SK-N-SH (cell line): ENCODE results near the gene NOS1. TPM values are rescaled to one million over a fixed set of nuclear protein-coding genes. Genes with fewer than 3 reads are reported as not detected.

Source experiments
- CTCF ChIA-PET: fragments of 300-600, 350-600 bp; formaldehyde crosslinking; extraction: SDS; loops from one replicate; lab custom pipeline; 2021; lab: Yijun Ruan, JAX
- POLR2A ChIA-PET: fragments of 350-600 bp; sonication (Branson Sonifier 250); formaldehyde crosslinking; extraction: SDS; loops from one replicate; lab custom pipeline; 2020; ENCODE audit warnings: antibody characterized with exemption, inconsistent platforms; lab: Yijun Ruan, JAX
- DNase-seq: peaks from one replicate; pipeline ENCODE4 v3.0.0; 2012
- H2AFZ ChIP-seq: fragments of 200-600 bp; sonication (generic); 2 replicates; pipeline ENCODE4 v1.8.1; 2016; ENCODE audit warnings: antibody characterized with exemption, mild to moderate bottlenecking, low read depth
- H3F3A ChIP-seq: fragments of 200-600 bp; sonication (generic); replicated peaks from 2 replicates; pipeline ENCODE3; 2016; ENCODE audit warnings: antibody characterized with exemption, mild to moderate bottlenecking; ENCODE audit not compliant: insufficient read depth
- H3K27ac ChIP-seq, 2 experiments: fragments of 200-500 bp in 1 of 2; fragments of 200-600 bp in 1 of 2; sonication (Bioruptor generic) in 1 of 2; sonication (generic), shearing (Covaris generic) in 1 of 2; 2 replicates each; pipeline versions ENCODE4 v1.5.1 to v1.6.1; 2014 to 2016; ENCODE audit warnings: low read depth in 2 of 2, inconsistent platforms in 1 of 2, low read length in 1 of 2, mild to moderate bottlenecking in 1 of 2, mixed read lengths in 1 of 2
- H3K27me3 ChIP-seq: fragments of 200-600 bp; sonication (generic), shearing (Covaris generic); 2 replicates; pipeline ENCODE4 v1.6.1; 2016; ENCODE audit warnings: mixed run types; ENCODE audit not compliant: insufficient read depth
- H3K36me3 ChIP-seq, 2 experiments: fragments of 200-500 bp in 1 of 2; fragments of 200-600 bp in 1 of 2; sonication (Bioruptor generic) in 1 of 2; sonication (generic) in 1 of 2; replicated peaks in 1 of 2; 2 replicates each; pipeline versions ENCODE3 to v1.5.1; 2014 to 2016; ENCODE audit warnings: low read length in 1 of 2, mild to moderate bottlenecking in 1 of 2; ENCODE audit not compliant: insufficient read depth in 2 of 2, control insufficient read depth in 1 of 2
- H3K4me1 ChIP-seq, 2 experiments: fragments of 200-500 bp in 1 of 2; fragments of 200-600 bp in 1 of 2; sonication (Bioruptor generic) in 1 of 2; sonication (generic), shearing (Covaris generic) in 1 of 2; 2 replicates each; pipeline versions ENCODE4 v1.5.1 to v1.6.1; 2014 to 2016; ENCODE audit warnings: low read depth in 1 of 2, low read length in 1 of 2, mixed run types in 1 of 2; ENCODE audit not compliant: insufficient read depth in 2 of 2, control insufficient read depth in 1 of 2
- H3K4me2 ChIP-seq: fragments of 200-600 bp; sonication (generic), shearing (Covaris generic); 2 replicates; pipeline ENCODE4 v1.6.1; 2017; ENCODE audit warnings: mixed run types
- H3K4me3 ChIP-seq, 2 experiments: fragments of 200-500 bp in 1 of 2; fragments of 200-600 bp in 1 of 2; sonication (Bioruptor generic) in 1 of 2; sonication (generic), shearing (Covaris generic) in 1 of 2; 2 replicates each; pipeline versions ENCODE4 v1.5.1 to v1.8.1; 2014 to 2016; ENCODE audit warnings: low read depth in 2 of 2, inconsistent platforms in 1 of 2, low read length in 1 of 2, mild to moderate bottlenecking in 1 of 2, mixed read lengths in 1 of 2, moderate library complexity in 1 of 2
- H3K79me2 ChIP-seq: fragments of 200-600 bp; sonication (generic); 2 replicates; pipeline ENCODE4 v1.8.1; 2017; ENCODE audit warnings: mild to moderate bottlenecking; ENCODE audit not compliant: insufficient read depth
- H3K9ac ChIP-seq: fragments of 200-600 bp; sonication (generic); 2 replicates; pipeline ENCODE4 v1.6.1; 2017; ENCODE audit warnings: mixed run types
- H3K9me2 ChIP-seq: fragments of 200-600 bp; sonication (generic); 2 replicates; pipeline ENCODE4 v1.6.1; 2017; ENCODE audit warnings: mixed run types
- H3K9me3 ChIP-seq: fragments of 200-600 bp; sonication (generic); 2 replicates; pipeline ENCODE4 v1.6.1; 2017; ENCODE audit warnings: mixed run types, mild to moderate bottlenecking, moderate library complexity
- H4K20me1 ChIP-seq: fragments of 200-600 bp; sonication (generic); 2 replicates; pipeline ENCODE4 v1.6.1; 2017; ENCODE audit warnings: mild to moderate bottlenecking, mixed run types; ENCODE audit not compliant: insufficient read depth
- ELF1 ChIP-seq: IDR thresholded peaks from 2 replicates; pipeline ENCODE4 v1.4.0; 2012
- EP300 ChIP-seq, 2 experiments: IDR thresholded peaks; 2 replicates each; pipeline versions ENCODE4 v1.4.0 to v1.6.1; 2012; ENCODE audit warnings: borderline replicate concordance in 1 of 2, low read depth in 1 of 2, low read length in 1 of 2
- EZH2phosphoT487 ChIP-seq: fragments of 200-600 bp; sonication (generic); IDR thresholded peaks from 2 replicates; pipeline ENCODE4 v1.6.1; 2017; ENCODE audit warnings: low read depth, mixed run types, mild to moderate bottlenecking, antibody characterized with exemption, moderate library complexity, borderline replicate concordance
- FOSL2 ChIP-seq: IDR thresholded peaks from 2 replicates; pipeline ENCODE4 v1.4.0; 2012; ENCODE audit warnings: low read depth, mild to moderate bottlenecking, moderate library complexity, borderline replicate concordance
- FOXJ3 ChIP-seq: sonication (generic); formaldehyde crosslinking; IDR thresholded peaks from 2 replicates; pipeline ENCODE4 v1.5.1; 2020; ENCODE audit warnings: mild to moderate bottlenecking, missing genetic modification reagents
- FOXM1 ChIP-seq: IDR thresholded peaks from 2 replicates; pipeline ENCODE4 v1.4.0; 2012; ENCODE audit warnings: low read depth, mild to moderate bottlenecking
- IRF3 ChIP-seq: fragments of 150-350 bp; IDR thresholded peaks from 2 replicates; pipeline ENCODE4 v1.6.1; 2016; ENCODE audit warnings: mild to moderate bottlenecking, low read depth, low read length
- MEF2A ChIP-seq: IDR thresholded peaks from 2 replicates; pipeline ENCODE4 v1.4.0; 2012; ENCODE audit warnings: low read depth, borderline replicate concordance
- MXI1 ChIP-seq: IDR thresholded peaks from 2 replicates; pipeline ENCODE4 v1.6.1; 2012; ENCODE audit warnings: mild to moderate bottlenecking, low read depth, low read length, improper control_type of control experiment
- NRF1 ChIP-seq: IDR thresholded peaks from 2 replicates; pipeline ENCODE4 v1.6.1; 2012; ENCODE audit warnings: low read depth, mild to moderate bottlenecking, low read length
- POLR2AphosphoS5 ChIP-seq: IDR thresholded peaks from 2 replicates; pipeline ENCODE4 v1.6.1; 2012; ENCODE audit warnings: low read depth, low read length
- RFX5 ChIP-seq: IDR thresholded peaks from 2 replicates; pipeline ENCODE4 v1.6.1; 2012; ENCODE audit warnings: mild to moderate bottlenecking, improper control_type of control experiment, low read length
- RXRA ChIP-seq: IDR thresholded peaks from 2 replicates; pipeline ENCODE4 v1.4.0; 2012; ENCODE audit warnings: low read depth, mild to moderate bottlenecking, borderline replicate concordance
- SIN3A ChIP-seq: IDR thresholded peaks from 2 replicates; pipeline ENCODE4 v1.6.1; 2012; ENCODE audit warnings: low read depth, mild to moderate bottlenecking, low read length, moderate library complexity, borderline replicate concordance
- SMC3 ChIP-seq: IDR thresholded peaks from 2 replicates; pipeline ENCODE4 v1.6.1; 2012; ENCODE audit warnings: low read depth, low read length, improper control_type of control experiment
- TAF1 ChIP-seq: IDR thresholded peaks from 2 replicates; pipeline ENCODE4 v1.6.1; 2012; ENCODE audit warnings: low read depth, mild to moderate bottlenecking, low read length, moderate library complexity, borderline replicate concordance
- TEAD4 ChIP-seq: IDR thresholded peaks from 2 replicates; pipeline ENCODE4 v1.4.0; 2012; ENCODE audit warnings: mild to moderate bottlenecking, borderline replicate concordance; ENCODE audit not compliant: insufficient read depth
- YY1 ChIP-seq: IDR thresholded peaks from 2 replicates; pipeline ENCODE4 v1.4.0; 2012; ENCODE audit warnings: low read depth, mild to moderate bottlenecking
- WGBS: methylation state at CpG from one replicate; pipeline ENCODE4 v1.1.6; 2017; ENCODE audit warnings: low lambda C conversion rate; 5-methylcytosine and 5-hydroxymethylcytosine counted together
- polyA plus RNA-seq, 3 experiments: library from polyadenylated mRNA; depleted of rRNA; stranded (reverse); fragments of >200 nt; gene quantifications; 2 replicates each; pipeline ENCODE4 v1.2.3, GENCODE V29; 2012
- TF ChIP-seq, protein P1 (sequence below): fragments of 200-600 bp; sonication (generic); IDR thresholded peaks from 2 replicates; pipeline ENCODE4 v1.6.1; 2017; ENCODE audit warnings: antibody characterized with exemption, mild to moderate bottlenecking, moderate library complexity
- TF ChIP-seq, protein P2 (sequence below): IDR thresholded peaks from 2 replicates; pipeline ENCODE4 v1.4.0; 2012; ENCODE audit warnings: low read depth
- TF ChIP-seq, protein P3 (sequence below): IDR thresholded peaks from 2 replicates; pipeline ENCODE4 v1.4.0; 2012; ENCODE audit warnings: low read depth, borderline replicate concordance

The NOS1 gene
- polyA plus RNA-seq, 1 of the 3 experiments (the other 2 are of a cell fraction): 0.02 TPM

- no peaks in the 10 kb centered on the region for H4K20me1 ChIP-seq
- H3K9me2 ChIP-seq: no peaks in the 10 kb centered on the region
- DNase-seq: no peak
- H3K9ac ChIP-seq: no peak overlapping the region
- H3K79me2 ChIP-seq: no peaks in the 10 kb centered on the region
- no peak overlapping the region for H3K4me3 ChIP-seq
- TF ChIP-seq POLR2AphosphoS5 (no peak), MEF2A (no peak), ELF1 (no peak), EP300 (IDR thresholded peaks at IDR 0.05; ENCODE audit: borderline replicate concordance in 1 of 2, low read depth in 1 of 2, low read length in 1 of 2) (no peak), YY1 (no peak), TAF1 (no peak), MXI1 (no peak), EZH2phosphoT487 (no peak), TEAD4 (no peak), FOSL2 (no peak), SMC3 (no peak), FOXM1 (no peak), RXRA (no peak), NRF1 (no peak), SIN3A (no peak)
- TF ChIP-seq, protein P1, sequence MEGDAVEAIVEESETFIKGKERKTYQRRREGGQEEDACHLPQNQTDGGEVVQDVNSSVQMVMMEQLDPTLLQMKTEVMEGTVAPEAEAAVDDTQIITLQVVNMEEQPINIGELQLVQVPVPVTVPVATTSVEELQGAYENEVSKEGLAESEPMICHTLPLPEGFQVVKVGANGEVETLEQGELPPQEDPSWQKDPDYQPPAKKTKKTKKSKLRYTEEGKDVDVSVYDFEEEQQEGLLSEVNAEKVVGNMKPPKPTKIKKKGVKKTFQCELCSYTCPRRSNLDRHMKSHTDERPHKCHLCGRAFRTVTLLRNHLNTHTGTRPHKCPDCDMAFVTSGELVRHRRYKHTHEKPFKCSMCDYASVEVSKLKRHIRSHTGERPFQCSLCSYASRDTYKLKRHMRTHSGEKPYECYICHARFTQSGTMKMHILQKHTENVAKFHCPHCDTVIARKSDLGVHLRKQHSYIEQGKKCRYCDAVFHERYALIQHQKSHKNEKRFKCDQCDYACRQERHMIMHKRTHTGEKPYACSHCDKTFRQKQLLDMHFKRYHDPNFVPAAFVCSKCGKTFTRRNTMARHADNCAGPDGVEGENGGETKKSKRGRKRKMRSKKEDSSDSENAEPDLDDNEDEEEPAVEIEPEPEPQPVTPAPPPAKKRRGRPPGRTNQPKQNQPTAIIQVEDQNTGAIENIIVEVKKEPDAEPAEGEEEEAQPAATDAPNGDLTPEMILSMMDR: no peak
- TF ChIP-seq, protein P2, sequence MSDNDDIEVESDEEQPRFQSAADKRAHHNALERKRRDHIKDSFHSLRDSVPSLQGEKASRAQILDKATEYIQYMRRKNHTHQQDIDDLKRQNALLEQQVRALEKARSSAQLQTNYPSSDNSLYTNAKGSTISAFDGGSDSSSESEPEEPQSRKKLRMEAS: no peak
- H3F3A ChIP-seq: no peaks in the 10 kb centered on the region
- no peak overlapping the region; a peak in 1 of 4 replicates for H3K27ac ChIP-seq
- H3K36me3 ChIP-seq: no peaks in the 10 kb centered on the region
- H3K27me3 ChIP-seq: no peaks in the 10 kb centered on the region
- no peak overlapping the region for H3K4me2 ChIP-seq
- H3K4me1 ChIP-seq: peaks cover 0 to 33% of the 10 kb centered on the region in 2 experiments; a peak in 2 of 4 replicates
- no peaks in the 10 kb centered on the region for H3K9me3 ChIP-seq
- ChIA-PET CTCF (interaction anchor here (0.9 kb wide), 1 partner anchor 173 kb away, joined by 3 read pairs; no protein-coding TSS in a partner anchor), POLR2A (no interaction called here)
- no peak overlapping the region for H2AFZ ChIP-seq
Measured at GRCh38 chr12:117409286-117409685, 47.9 kb upstream of the NOS1 start.

DNA sequence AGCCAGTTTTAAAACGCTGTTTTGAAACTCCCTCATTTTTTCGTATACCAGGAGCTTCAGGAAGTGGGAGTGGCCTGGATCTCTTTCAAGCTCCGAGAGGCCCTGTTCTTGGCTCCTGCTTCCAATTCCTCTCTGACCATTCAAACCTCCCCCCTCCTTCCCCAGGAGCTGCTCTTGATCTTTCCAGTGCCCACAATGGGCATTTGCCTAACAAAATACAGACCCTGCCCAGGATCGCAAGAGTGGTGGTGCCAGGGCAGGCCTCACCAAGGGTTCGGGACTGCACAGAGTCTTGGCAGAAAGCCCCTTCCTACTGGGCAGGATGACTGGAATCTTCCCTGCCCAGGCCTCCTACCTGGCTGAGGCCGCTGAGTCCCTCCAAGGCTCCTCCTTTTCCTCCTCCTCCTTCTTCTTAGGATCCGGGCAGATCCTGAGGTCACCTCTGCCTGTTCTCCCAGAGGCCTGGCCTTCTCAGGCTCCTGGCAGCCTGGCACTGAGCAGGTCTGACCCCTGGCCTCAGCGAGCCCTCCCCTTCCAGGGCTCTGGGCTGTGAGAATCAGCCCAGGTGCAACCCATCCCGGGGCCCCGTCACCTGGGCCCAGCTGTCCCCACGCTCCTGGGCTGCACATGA, 46.9 kb upstream of the NOS1 start:
- no peaks in the 10 kb centered on the region for H3K9me3 ChIP-seq
- 43% methylated on average over 7 of the region's 11 CpGs for WGBS
- no peaks in the 10 kb centered on the region for H4K20me1 ChIP-seq
- H3K36me3 ChIP-seq: no peaks in the 10 kb centered on the region
- H3F3A ChIP-seq: no peaks in the 10 kb centered on the region
- no peak overlapping the region for H3K4me2 ChIP-seq
- H3K27me3 ChIP-seq: no peaks in the 10 kb centered on the region
- H3K4me1 ChIP-seq: peaks cover 0 to 33% of the 10 kb centered on the region in 2 experiments; a peak in 2 of 4 replicates
- no peak overlapping the region for H3K4me3 ChIP-seq
- POLR2A ChIA-PET: no interaction called here
- H3K9ac ChIP-seq: no peak overlapping the region
- peak; percentile 43 for DNase-seq
- H3K9me2 ChIP-seq: no peaks in the 10 kb centered on the region
- peak overlapping the region in 1 of 2 experiments; percentile 75; a peak in 1 of 4 replicates for H3K27ac ChIP-seq
- CTCF ChIA-PET: interaction anchor here (1.2 kb wide), 1 partner anchor 19 kb away, joined by 3 read pairs; no protein-coding TSS in a partner anchor
- no peaks in the 10 kb centered on the region for H3K79me2 ChIP-seq
- no peak overlapping the region for H2AFZ ChIP-seq
- TF ChIP-seq IRF3 (no peak), FOSL2 (no peak), ELF1 (no peak), FOXJ3 (CRISPR knock-in tag) (no peak), EP300 (IDR thresholded peaks at IDR 0.05; ENCODE audit: borderline replicate concordance in 1 of 2, low read depth in 1 of 2, low read length in 1 of 2) (no peak), POLR2AphosphoS5 (no peak), RFX5 (no peak), NRF1 (no peak)
- TF ChIP-seq, protein P3, sequence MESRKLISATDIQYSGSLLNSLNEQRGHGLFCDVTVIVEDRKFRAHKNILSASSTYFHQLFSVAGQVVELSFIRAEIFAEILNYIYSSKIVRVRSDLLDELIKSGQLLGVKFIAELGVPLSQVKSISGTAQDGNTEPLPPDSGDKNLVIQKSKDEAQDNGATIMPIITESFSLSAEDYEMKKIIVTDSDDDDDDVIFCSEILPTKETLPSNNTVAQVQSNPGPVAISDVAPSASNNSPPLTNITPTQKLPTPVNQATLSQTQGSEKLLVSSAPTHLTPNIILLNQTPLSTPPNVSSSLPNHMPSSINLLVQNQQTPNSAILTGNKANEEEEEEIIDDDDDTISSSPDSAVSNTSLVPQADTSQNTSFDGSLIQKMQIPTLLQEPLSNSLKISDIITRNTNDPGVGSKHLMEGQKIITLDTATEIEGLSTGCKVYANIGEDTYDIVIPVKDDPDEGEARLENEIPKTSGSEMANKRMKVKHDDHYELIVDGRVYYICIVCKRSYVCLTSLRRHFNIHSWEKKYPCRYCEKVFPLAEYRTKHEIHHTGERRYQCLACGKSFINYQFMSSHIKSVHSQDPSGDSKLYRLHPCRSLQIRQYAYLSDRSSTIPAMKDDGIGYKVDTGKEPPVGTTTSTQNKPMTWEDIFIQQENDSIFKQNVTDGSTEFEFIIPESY: no peak
- TF ChIP-seq, all 33 proteins: peak for 0
